Sigmoid colon (tissue), 4 donors: ENCODE results near the gene C6orf89.

Experiments
- POLR2A ChIP-seq, 2 donors: fragments of 450-650 bp; IDR thresholded peaks; one replicate each; pipeline ENCODE4 v1.6.1; 2016; ENCODE audit warnings: antibody characterized with exemption in 2 of 2, mild to moderate bottlenecking in 2 of 2, moderate library complexity in 2 of 2
- POLR2AphosphoS5 ChIP-seq, 4 donors: sonication (generic); formaldehyde crosslinking; IDR thresholded peaks; one replicate each; pipeline ENCODE4 v1.6.1; 2017; ENCODE audit warnings: antibody characterized with exemption in 4 of 4

DNA sequence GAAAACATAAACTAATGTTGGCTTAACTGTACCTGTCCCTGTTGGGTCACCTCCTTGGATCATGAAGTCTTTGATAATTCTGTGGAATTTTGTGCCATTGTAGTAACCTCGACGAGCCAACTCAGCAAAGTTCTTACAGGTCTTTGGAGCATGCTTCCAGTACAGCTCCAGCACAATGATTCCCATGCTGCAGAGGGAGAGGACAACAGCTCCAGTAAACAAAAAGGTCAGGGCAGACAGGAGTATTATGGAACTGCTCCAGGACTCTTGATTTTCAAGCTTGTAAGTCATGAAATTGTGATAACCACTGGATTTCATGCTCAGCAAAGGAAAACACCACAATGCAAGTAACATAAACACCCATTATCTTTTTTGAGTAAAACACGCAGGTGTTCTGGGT, 14.1 kb upstream of the C6orf89 start:
- no peak for TF ChIP-seq POLR2A (IDR thresholded peaks at IDR 0.05)
- no peak for TF ChIP-seq POLR2AphosphoS5 (IDR thresholded peaks at IDR 0.05)
